Calu3 (cell line): ENCODE measurements around the gene SS18. TPM values are rescaled to one million over a fixed set of nuclear protein-coding genes. Genes with fewer than 3 reads are reported as not detected.

Experiments used
- BruUV-seq: library from RNA; stranded (reverse); fragments of 400-500 nt; replicated peaks from 2 replicates; lab custom pipeline; 2021; lab: Mats Ljungman, UMichigan
- CTCF ChIA-PET: fragments of 300-600 bp; sonication (Branson Sonifier 250); formaldehyde crosslinking; loops from one replicate; lab custom pipeline; 2022; ENCODE audit warnings: antibody characterized with exemption; lab: Charles Lee
- DNase-seq: peaks from one replicate; pipeline ENCODE4 v3.0.0; 2022
- H3K27ac Mint-ChIP-seq: one replicate; pipeline ENCODE4 v1.8.0; 2022; ENCODE audit warnings: mixed read lengths; ENCODE audit not compliant: unreplicated experiment
- H3K27me3 Mint-ChIP-seq: one replicate; pipeline ENCODE4 v1.8.0; 2022; ENCODE audit warnings: mixed read lengths; ENCODE audit not compliant: unreplicated experiment
- H3K36me3 Mint-ChIP-seq: one replicate; pipeline ENCODE4 v1.8.0; 2022; ENCODE audit warnings: mild to moderate bottlenecking, moderate library complexity, mixed read lengths; ENCODE audit not compliant: insufficient read depth, unreplicated experiment
- H3K4me1 Mint-ChIP-seq: one replicate; pipeline ENCODE4 v1.8.0; 2022; ENCODE audit warnings: mild to moderate bottlenecking, low read depth, mixed read lengths; ENCODE audit not compliant: unreplicated experiment
- H3K4me3 Mint-ChIP-seq: one replicate; pipeline ENCODE4 v1.8.0; 2022; ENCODE audit warnings: mild to moderate bottlenecking, low read depth, moderate library complexity, mixed read lengths; ENCODE audit not compliant: unreplicated experiment
- H3K9me3 Mint-ChIP-seq: one replicate; pipeline ENCODE4 v1.8.0; 2022; ENCODE audit warnings: low read depth, mixed read lengths; ENCODE audit not compliant: unreplicated experiment
- intact Hi-C: fragments of 100-400 bp; cut with micrococcal nuclease; formaldehyde crosslinking; loops from one replicate; pipeline ENCODE4 v1.10.0; 2022; ENCODE audit not compliant: unreplicated experiment
- total RNA-seq: library from RNA; stranded (reverse); gene quantifications from 2 replicates; pipeline ENCODE4 v1.2.3, GENCODE V29; 2022
- TF ChIP-seq, protein P1 (sequence below): fragments of 200-600 bp; IDR thresholded peaks from one replicate; pipeline ENCODE4 v1.8.0; 2022; ENCODE audit warnings: antibody characterized with exemption; ENCODE audit not compliant: unreplicated experiment

The SS18 gene
- total RNA-seq, 1 experiment from 2014 or later = 89.9 TPM

DNA sequence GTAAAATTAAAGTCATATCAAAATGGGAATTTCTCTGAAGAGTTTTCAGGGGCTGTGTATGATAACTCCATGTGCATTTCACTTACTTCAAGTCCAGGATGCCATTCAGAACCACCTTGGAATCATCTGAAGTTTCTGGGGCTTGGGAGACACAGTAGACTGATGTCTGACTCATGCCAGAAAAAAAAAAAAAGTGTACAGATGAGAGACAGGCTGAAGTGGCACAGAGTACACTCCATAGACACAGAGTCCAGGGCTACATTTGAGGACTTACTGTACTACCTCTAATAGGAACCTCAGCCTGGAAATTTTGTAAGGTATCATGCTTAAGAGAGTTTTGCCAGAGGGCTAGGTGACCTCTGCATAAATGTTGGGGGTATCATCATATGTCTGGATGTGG, 92.0 kb downstream of the SS18 start:
- no peak overlapping the region for H3K27ac Mint-ChIP-seq
- H3K27me3 Mint-ChIP-seq = no peaks in the 10 kb centered on the region
- CTCF ChIA-PET = no interaction called here
- TF ChIP-seq, protein P1, sequence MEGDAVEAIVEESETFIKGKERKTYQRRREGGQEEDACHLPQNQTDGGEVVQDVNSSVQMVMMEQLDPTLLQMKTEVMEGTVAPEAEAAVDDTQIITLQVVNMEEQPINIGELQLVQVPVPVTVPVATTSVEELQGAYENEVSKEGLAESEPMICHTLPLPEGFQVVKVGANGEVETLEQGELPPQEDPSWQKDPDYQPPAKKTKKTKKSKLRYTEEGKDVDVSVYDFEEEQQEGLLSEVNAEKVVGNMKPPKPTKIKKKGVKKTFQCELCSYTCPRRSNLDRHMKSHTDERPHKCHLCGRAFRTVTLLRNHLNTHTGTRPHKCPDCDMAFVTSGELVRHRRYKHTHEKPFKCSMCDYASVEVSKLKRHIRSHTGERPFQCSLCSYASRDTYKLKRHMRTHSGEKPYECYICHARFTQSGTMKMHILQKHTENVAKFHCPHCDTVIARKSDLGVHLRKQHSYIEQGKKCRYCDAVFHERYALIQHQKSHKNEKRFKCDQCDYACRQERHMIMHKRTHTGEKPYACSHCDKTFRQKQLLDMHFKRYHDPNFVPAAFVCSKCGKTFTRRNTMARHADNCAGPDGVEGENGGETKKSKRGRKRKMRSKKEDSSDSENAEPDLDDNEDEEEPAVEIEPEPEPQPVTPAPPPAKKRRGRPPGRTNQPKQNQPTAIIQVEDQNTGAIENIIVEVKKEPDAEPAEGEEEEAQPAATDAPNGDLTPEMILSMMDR = no peak
- no TSS peak for BruUV-seq
- H3K36me3 Mint-ChIP-seq = no peaks in the 10 kb centered on the region
- DNase-seq = no peak
- intact Hi-C loops = no loop called here
- H3K4me1 Mint-ChIP-seq = peaks cover 14% of the 10 kb centered on the region
- no peaks in the 10 kb centered on the region for H3K9me3 Mint-ChIP-seq
- H3K4me3 Mint-ChIP-seq = no peak overlapping the region

DNA sequence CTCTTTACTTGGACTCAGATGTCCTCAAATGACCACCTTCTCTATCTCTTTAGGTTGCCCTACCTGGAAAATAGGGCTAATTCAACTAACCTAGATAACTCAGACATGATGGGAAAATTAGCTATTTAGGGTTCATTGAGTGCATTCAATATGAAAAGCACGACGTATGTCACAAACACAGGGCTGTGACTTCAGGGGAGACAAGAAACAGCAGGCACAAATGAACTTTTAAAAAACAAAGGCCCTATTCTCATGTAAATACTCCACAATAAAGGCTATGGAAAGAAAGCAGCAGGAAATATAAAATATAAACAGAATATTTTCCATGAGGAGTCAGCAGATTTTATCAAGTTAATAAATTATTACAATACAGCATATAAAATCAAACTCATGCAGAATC, 97.8 kb downstream of the SS18 start:
- H3K27ac Mint-ChIP-seq = no peak overlapping the region
- peaks cover 20% of the 10 kb centered on the region for H3K27me3 Mint-ChIP-seq
- BruUV-seq = no TSS peak
- no peak for DNase-seq
- TF ChIP-seq, protein P1 = no peak
- H3K9me3 Mint-ChIP-seq = no peaks in the 10 kb centered on the region
- H3K4me3 Mint-ChIP-seq = no peak overlapping the region
- intact Hi-C loops = no loop called here
- CTCF ChIA-PET = no interaction called here
- no peaks in the 10 kb centered on the region for H3K36me3 Mint-ChIP-seq
- H3K4me1 Mint-ChIP-seq = peaks cover 8% of the 10 kb centered on the region

DNA sequence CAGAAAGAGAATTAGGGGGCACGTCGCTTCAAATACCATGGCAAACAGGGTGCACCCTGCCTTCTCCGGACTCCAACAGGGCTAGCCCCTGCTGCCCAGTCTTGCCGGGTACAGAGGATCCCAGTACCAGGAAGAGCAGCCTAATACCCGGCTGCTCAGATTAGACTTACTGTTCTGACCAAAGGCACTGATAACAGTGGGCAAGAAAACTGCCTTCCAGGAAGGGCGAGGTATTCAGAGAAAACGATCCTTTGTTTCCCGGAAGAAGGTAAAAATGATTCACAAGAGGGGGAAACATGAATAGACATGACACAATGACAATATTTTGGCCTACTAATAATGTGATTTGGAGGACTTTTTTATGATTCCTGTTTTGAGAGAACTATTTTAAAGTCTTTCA, 99.9 kb downstream of the SS18 start:
- no TSS peak for BruUV-seq
- intact Hi-C loops = no loop called here
- CTCF ChIA-PET = no interaction called here
- TF ChIP-seq, protein P1 = no peak
- H3K27ac Mint-ChIP-seq = no peak overlapping the region
- no peak overlapping the region for H3K4me3 Mint-ChIP-seq
- H3K9me3 Mint-ChIP-seq = no peaks in the 10 kb centered on the region
- no peaks in the 10 kb centered on the region for H3K36me3 Mint-ChIP-seq
- no peak for DNase-seq
- H3K27me3 Mint-ChIP-seq = peaks cover 32% of the 10 kb centered on the region
- H3K4me1 Mint-ChIP-seq = no peaks in the 10 kb centered on the region

DNA sequence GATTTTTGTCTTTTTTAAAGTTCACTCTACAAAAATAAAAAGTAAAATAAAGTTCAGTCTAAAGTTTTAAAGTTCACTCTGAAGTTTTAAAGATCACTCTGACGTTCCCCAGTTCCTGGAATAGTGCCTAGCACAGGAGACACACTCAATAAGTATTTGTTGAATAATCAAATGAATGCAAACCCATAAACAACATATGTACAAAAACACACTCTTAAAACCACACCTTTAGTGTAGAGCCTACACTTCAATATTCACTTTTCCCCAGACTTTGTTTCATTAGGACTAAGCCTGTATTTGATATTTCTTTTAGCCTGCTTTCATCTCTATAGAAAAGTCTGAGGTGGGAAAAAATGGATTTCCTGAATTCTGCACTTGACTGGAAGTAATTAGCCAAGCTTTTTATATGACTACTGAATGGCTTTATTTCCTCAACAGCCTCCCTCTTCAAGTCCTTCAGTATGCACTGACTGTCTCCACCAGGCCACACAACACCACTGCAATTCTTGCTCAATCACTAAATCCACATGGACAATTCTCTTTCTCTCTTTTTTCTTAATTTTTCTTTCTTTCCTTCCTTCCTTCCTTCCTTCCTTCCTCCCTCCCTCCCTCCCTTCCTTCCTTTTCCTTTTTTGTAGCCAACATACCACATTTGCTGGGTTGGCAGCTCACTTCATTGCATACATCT, 104.6 kb downstream of the SS18 start:
- Mint-ChIP-seq H3K27me3 (peaks cover 51% of the 10 kb centered on the region), H3K27ac (no peak overlapping the region), H3K9me3 (no peaks in the 10 kb centered on the region), H3K4me1 (no peaks in the 10 kb centered on the region), H3K4me3 (no peak overlapping the region), H3K36me3 (no peaks in the 10 kb centered on the region)
- CTCF ChIA-PET = no interaction called here
- no TSS peak for BruUV-seq
- intact Hi-C loops = no loop called here
- no peak for DNase-seq
- TF ChIP-seq, protein P1 = no peak
